ENCODE measurements around the gene NSG2. TPM values are rescaled to one million over a fixed set of nuclear protein-coding genes. Genes with fewer than 3 reads are reported as not detected.

NSG2 gene
- total and polyA plus RNA-seq, 4 donors = 0.14 TPM; not detected in 3

GRCh38 chr5:174106997-174107655, 61.6 kb downstream of the NSG2 start:
- TF ChIP-seq SP1 (IDR thresholded peaks at IDR 0.05) = no peak
- no peak for TF ChIP-seq ATF3 (IDR thresholded peaks at IDR 0.05)
- WGBS = 63% methylated on average over 17 of the region's 17 CpGs
- Histone ChIP-seq H3K4me1 (ENCODE audit: control insufficient read depth in 4 of 4, insufficient read depth in 4 of 4, low read length in 3 of 4) (peaks cover 0 to 5% (median 4%) of the 10 kb centered on the region in 4 donors), H3K27me3 (ENCODE audit: control insufficient read depth in 4 of 4, insufficient read depth in 4 of 4, low read length in 3 of 4) (no peaks in the 10 kb centered on the region), H3K36me3 (ENCODE audit: control insufficient read depth in 4 of 4, insufficient read depth in 3 of 4, low read depth in 1 of 4, low read length in 3 of 4) (no peaks in the 10 kb centered on the region), H3K27ac (ENCODE audit: low read depth in 1 of 2, low read length in 2 of 2) (no peak overlapping the region), H3K4me3 (ENCODE audit: low read depth in 1 of 3, low read length in 3 of 3) (no peak overlapping the region), H3K9ac (ENCODE audit: low read depth in 1 of 2, low read length in 2 of 2) (no peak overlapping the region), H3K9me3 (ENCODE audit: control insufficient read depth in 4 of 4, low read length in 3 of 4) (no peaks in the 10 kb centered on the region)
- no peak for DNase-seq (ENCODE audit: low spot score)

- H3K9ac ChIP-seq (ENCODE audit: low read depth in 1 of 2, low read length in 2 of 2) = no peak overlapping the region
- H3K27me3 ChIP-seq (ENCODE audit: control insufficient read depth in 4 of 4, insufficient read depth in 4 of 4, low read length in 3 of 4) = no peaks in the 10 kb centered on the region
- H3K9me3 ChIP-seq (ENCODE audit: control insufficient read depth in 4 of 4, low read length in 3 of 4) = no peaks in the 10 kb centered on the region
- no peak for DNase-seq (ENCODE audit: low spot score)
- no peak for TF ChIP-seq TAF1 (conservative IDR thresholded peaks at IDR 0.05)
- no peak for TF ChIP-seq JUND (IDR thresholded peaks at IDR 0.05)
- no peak for TF ChIP-seq REST (IDR thresholded peaks at IDR 0.05)
- no peak for TF ChIP-seq ZBTB33 (IDR thresholded peaks at IDR 0.05)
- TF ChIP-seq FOXA2 (IDR thresholded peaks at IDR 0.05) = no peak
- H3K36me3 ChIP-seq (ENCODE audit: control insufficient read depth in 4 of 4, insufficient read depth in 3 of 4, low read depth in 1 of 4, low read length in 3 of 4) = no peaks in the 10 kb centered on the region
- no peak overlapping the region for H3K4me3 ChIP-seq (ENCODE audit: low read depth in 1 of 3, low read length in 3 of 3)
- 87% methylated on average over 6 of the region's 6 CpGs for WGBS
- no peak overlapping the region for H3K27ac ChIP-seq (ENCODE audit: low read depth in 1 of 2, low read length in 2 of 2)
- H3K4me1 ChIP-seq (ENCODE audit: control insufficient read depth in 4 of 4, insufficient read depth in 4 of 4, low read length in 3 of 4) = peaks cover 0 to 5% (median 4%) of the 10 kb centered on the region in 4 donors
These were observed 63.2 kb downstream of the NSG2 start for GRCh38 chr5:174108745-174109144.

GRCh38 chr5:174109698-174110260, 64.3 kb downstream of the NSG2 start:
- no peak overlapping the region for H3K9ac ChIP-seq (ENCODE audit: low read depth in 1 of 2, low read length in 2 of 2)
- WGBS = 88% methylated on average over 10 of the region's 10 CpGs
- H3K27me3 ChIP-seq (ENCODE audit: control insufficient read depth in 4 of 4, insufficient read depth in 4 of 4, low read length in 3 of 4) = no peaks in the 10 kb centered on the region
- no peak for TF ChIP-seq FOXA2 (IDR thresholded peaks at IDR 0.05)
- TF ChIP-seq ATF3 (IDR thresholded peaks at IDR 0.05) = no peak
- no peak for TF ChIP-seq RAD21 (IDR thresholded peaks at IDR 0.05)
- no peak for TF ChIP-seq CTCF (IDR thresholded peaks at IDR 0.05; ENCODE audit: low read depth, low read length, missing input control)
- TF ChIP-seq TAF1 (conservative IDR thresholded peaks at IDR 0.05) = no peak
- TF ChIP-seq HNF4G (IDR thresholded peaks at IDR 0.05) = no peak
- no peak for TF ChIP-seq NR2F2 (IDR thresholded peaks at IDR 0.05)
- TF ChIP-seq SP1 (IDR thresholded peaks at IDR 0.05) = no peak
- peaks cover 0 to 5% (median 4%) of the 10 kb centered on the region in 4 donors for H3K4me1 ChIP-seq (ENCODE audit: control insufficient read depth in 4 of 4, insufficient read depth in 4 of 4, low read length in 3 of 4)
- DNase-seq (ENCODE audit: low spot score) = no peak
- no peaks in the 10 kb centered on the region for H3K36me3 ChIP-seq (ENCODE audit: control insufficient read depth in 4 of 4, insufficient read depth in 3 of 4, low read depth in 1 of 4, low read length in 3 of 4)
- H3K27ac ChIP-seq (ENCODE audit: low read depth in 1 of 2, low read length in 2 of 2) = no peak overlapping the region
- H3K9me3 ChIP-seq (ENCODE audit: control insufficient read depth in 4 of 4, low read length in 3 of 4) = no peaks in the 10 kb centered on the region
- H3K4me3 ChIP-seq (ENCODE audit: low read depth in 1 of 3, low read length in 3 of 3) = no peak overlapping the region
